SK-N-MC (cell line): ENCODE results near the gene DMRT1.

ENCODE experiments used
- DNase-seq: peaks from one replicate; pipeline ENCODE4 v3.0.0-alpha.2; 2011; ENCODE audit warnings: low read depth, low spot score
- H3K27ac ChIP-seq: fragments of 200-600 bp; sonication (generic); 2 replicates; pipeline ENCODE4 v1.5.1; 2016; ENCODE audit warnings: mixed run types
- H3K36me3 ChIP-seq: fragments of 200-600 bp; sonication (generic); 2 replicates; pipeline ENCODE4 v1.6.1; 2017; ENCODE audit warnings: antibody characterized with exemption, low read length, mixed read lengths; ENCODE audit not compliant: insufficient read depth
- H3K4me3 ChIP-seq: fragments of 200-600 bp; sonication (generic); 2 replicates; pipeline ENCODE4 v1.5.1; 2016
- H3K9ac ChIP-seq: fragments of 200-600 bp; sonication (generic); 2 replicates; pipeline ENCODE4 v1.8.0; 2017; ENCODE audit warnings: mixed run types, mixed read lengths; ENCODE audit not compliant: insufficient read length
- H3K9me3 ChIP-seq: fragments of 200-600 bp; sonication (generic); 2 replicates; pipeline ENCODE4 v1.6.1; 2017; ENCODE audit warnings: low read depth, mild to moderate bottlenecking, antibody characterized with exemption, low read length, moderate library complexity, mixed read lengths
- EZH2 ChIP-seq: fragments of 200-600 bp; sonication (generic); IDR thresholded peaks from one replicate; pipeline ENCODE4 v1.6.1; 2017; ENCODE audit warnings: antibody characterized with exemption
- FOXP2 ChIP-seq: optimal IDR thresholded peaks from 2 replicates; pipeline ENCODE3; 2011; ENCODE audit warnings: mild to moderate bottlenecking, moderate library complexity; ENCODE audit not compliant: insufficient read depth; ENCODE audit errors: extremely low read length, control extremely low read depth
- POLR2AphosphoS5 ChIP-seq: IDR thresholded peaks from 2 replicates; pipeline ENCODE4 v1.6.1; 2012; ENCODE audit warnings: mild to moderate bottlenecking, low read depth, low read length, borderline replicate concordance

Gene DMRT1

GRCh38 chr9:880725-881124 is 39.2 kb downstream of the DMRT1 start:
- no peak overlapping the region for H3K27ac ChIP-seq
- DNase-seq: no peak
- no peaks in the 10 kb centered on the region for H3K9me3 ChIP-seq
- TF ChIP-seq POLR2AphosphoS5 (no peak), FOXP2 (no peak), EZH2 (no peak)
- no peaks in the 10 kb centered on the region for H3K36me3 ChIP-seq
- H3K9ac ChIP-seq: no peak overlapping the region
- H3K4me3 ChIP-seq: no peak overlapping the region

GRCh38 chr9:882416-882924 is 41.0 kb downstream of the DMRT1 start:
- no peaks in the 10 kb centered on the region for H3K9me3 ChIP-seq
- no peak for DNase-seq
- no peaks in the 10 kb centered on the region for H3K36me3 ChIP-seq
- no peak overlapping the region for H3K4me3 ChIP-seq
- TF ChIP-seq FOXP2: no peak
- TF ChIP-seq EZH2: no peak
- TF ChIP-seq POLR2AphosphoS5: no peak
- no peak overlapping the region for H3K27ac ChIP-seq
- no peak overlapping the region for H3K9ac ChIP-seq

- TF ChIP-seq POLR2AphosphoS5: no peak
- TF ChIP-seq FOXP2: no peak
- no peak for TF ChIP-seq EZH2
Measured at GRCh38 chr9:883011-883410, 41.5 kb downstream of the DMRT1 start.

GRCh38 chr9:886886-887285 is 45.4 kb downstream of the DMRT1 start:
- no peak overlapping the region for H3K9ac ChIP-seq
- no peaks in the 10 kb centered on the region for H3K36me3 ChIP-seq
- no peak for TF ChIP-seq FOXP2
- TF ChIP-seq EZH2: no peak
- TF ChIP-seq POLR2AphosphoS5: no peak
- no peak for DNase-seq
- no peak overlapping the region for H3K27ac ChIP-seq
- H3K9me3 ChIP-seq: no peaks in the 10 kb centered on the region
- no peak overlapping the region for H3K4me3 ChIP-seq

More at GRCh38 chr9:883011-883410, 41.5 kb downstream of the DMRT1 start:
- no peak overlapping the region for H3K27ac ChIP-seq
- H3K4me3 ChIP-seq: no peak overlapping the region
- H3K9me3 ChIP-seq: no peaks in the 10 kb centered on the region
- H3K9ac ChIP-seq: no peak overlapping the region
- no peaks in the 10 kb centered on the region for H3K36me3 ChIP-seq
- no peak for DNase-seq

GRCh38 chr9:892123-892522 is 50.6 kb downstream of the DMRT1 start:
- Histone ChIP-seq H3K9me3 (no peaks in the 10 kb centered on the region), H3K36me3 (no peaks in the 10 kb centered on the region), H3K27ac (no peak overlapping the region), H3K9ac (no peak overlapping the region), H3K4me3 (no peak overlapping the region)
- TF ChIP-seq EZH2 (no peak), POLR2AphosphoS5 (no peak), FOXP2 (no peak)
- no peak for DNase-seq

- H3K4me3 ChIP-seq: no peak overlapping the region
- H3K9me3 ChIP-seq: no peaks in the 10 kb centered on the region
- H3K36me3 ChIP-seq: no peaks in the 10 kb centered on the region
- DNase-seq: no peak
- H3K9ac ChIP-seq: no peak overlapping the region
- H3K27ac ChIP-seq: no peak overlapping the region
- TF ChIP-seq EZH2 (no peak), FOXP2 (no peak), POLR2AphosphoS5 (no peak)
Measured at GRCh38 chr9:893115-893514, 51.6 kb downstream of the DMRT1 start.

GRCh38 chr9:893843-894420 is 52.4 kb downstream of the DMRT1 start:
- DNase-seq: peak; percentile 10
- no peak overlapping the region for H3K4me3 ChIP-seq
- no peaks in the 10 kb centered on the region for H3K9me3 ChIP-seq
- TF ChIP-seq EZH2 (no peak), FOXP2 (no peak), POLR2AphosphoS5 (no peak)
- H3K9ac ChIP-seq: no peak overlapping the region
- no peak overlapping the region for H3K27ac ChIP-seq
- H3K36me3 ChIP-seq: no peaks in the 10 kb centered on the region

GRCh38 chr9:899440-900184 is 58.1 kb downstream of the DMRT1 start:
- Histone ChIP-seq H3K9me3 (no peaks in the 10 kb centered on the region), H3K27ac (no peak overlapping the region), H3K9ac (no peak overlapping the region), H3K4me3 (no peak overlapping the region), H3K36me3 (no peaks in the 10 kb centered on the region)
- no peak for DNase-seq
- no peak for TF ChIP-seq EZH2
- TF ChIP-seq FOXP2: no peak
- TF ChIP-seq POLR2AphosphoS5: no peak

- Histone ChIP-seq H3K9me3 (no peaks in the 10 kb centered on the region), H3K9ac (no peak overlapping the region), H3K27ac (no peak overlapping the region), H3K36me3 (no peaks in the 10 kb centered on the region), H3K4me3 (no peak overlapping the region)
- DNase-seq: no peak
- TF ChIP-seq FOXP2: no peak
- TF ChIP-seq POLR2AphosphoS5: no peak
- no peak for TF ChIP-seq EZH2
Measured at GRCh38 chr9:903886-904285, 62.4 kb downstream of the DMRT1 start.
